Neural crest cell (in vitro differentiated cells): ENCODE measurements around the gene KRT84. TPM values are rescaled to one million over a fixed set of nuclear protein-coding genes. Genes with fewer than 3 reads are reported as not detected.

ENCODE experiments used
- DNase-seq: peaks from one replicate; pipeline ENCODE4 v3.0.0; 2021; ENCODE audit warnings: low read depth, mixed read lengths, low spot score
- H3K27ac Mint-ChIP-seq: one replicate; pipeline ENCODE4 v1.8.0; 2021; ENCODE audit warnings: mild to moderate bottlenecking, mixed read lengths; ENCODE audit not compliant: unreplicated experiment
- H3K27me3 Mint-ChIP-seq: 2 replicates; pipeline ENCODE4 v1.8.0; 2021; ENCODE audit warnings: low read depth, mild to moderate bottlenecking, mixed read lengths
- H3K36me3 Mint-ChIP-seq: 2 replicates; pipeline ENCODE4 v1.8.0; 2021; ENCODE audit warnings: low read depth, mild to moderate bottlenecking, mixed read lengths
- H3K4me1 Mint-ChIP-seq: 2 replicates; pipeline ENCODE4 v1.8.0; 2021; ENCODE audit warnings: mixed read lengths
- H3K4me3 Mint-ChIP-seq: one replicate; pipeline ENCODE4 v1.8.0; 2021; ENCODE audit warnings: mild to moderate bottlenecking, mixed read lengths
- H3K9me3 Mint-ChIP-seq: 2 replicates; pipeline ENCODE4 v1.8.0; 2021; ENCODE audit warnings: mixed read lengths
- CTCF ChIP-seq: fragments of 200-600 bp; sonication (generic); conservative IDR thresholded peaks from 2 replicates; pipeline ENCODE4 v1.5.0; 2021; ENCODE audit warnings: antibody characterized with exemption, mild to moderate bottlenecking
- total RNA-seq: library from RNA; stranded (reverse); gene quantifications from 2 replicates; pipeline ENCODE4 v1.2.1, GENCODE V29; 2021

KRT84 gene
- total RNA-seq, 1 donor from 2014 or later = not detected

DNA sequence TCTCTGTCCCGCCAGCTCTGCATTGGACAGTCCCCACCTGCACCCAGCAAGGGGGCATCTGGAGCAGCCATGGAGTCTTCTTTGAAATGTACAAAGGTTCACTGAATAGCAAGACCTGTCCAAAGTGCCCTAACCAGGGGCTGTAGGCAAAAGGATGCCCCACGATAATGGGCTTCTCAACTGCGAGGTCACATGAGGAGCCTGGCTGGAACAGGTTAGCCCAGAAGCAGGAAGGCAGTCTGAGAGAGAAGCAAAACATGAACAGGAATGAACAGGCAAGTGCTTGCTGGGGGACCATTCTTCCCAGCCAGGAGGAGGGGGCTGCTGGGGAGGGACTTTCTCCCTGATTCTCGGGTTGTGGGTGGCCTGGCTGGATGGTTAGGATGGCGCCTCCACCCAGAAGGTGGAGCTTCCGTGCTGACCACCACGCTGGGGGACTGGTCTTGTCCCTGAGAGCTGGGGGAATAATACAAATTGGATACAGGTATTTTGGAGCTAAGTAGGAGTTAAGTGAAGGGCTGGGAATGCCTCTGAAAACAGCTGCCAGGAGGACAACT, 25.3 kb downstream of the KRT84 start:
- Mint-ChIP-seq H3K36me3 (no peaks in the 10 kb centered on the region), H3K4me1 (no peaks in the 10 kb centered on the region), H3K4me3 (no peak overlapping the region), H3K27ac (peak overlapping the region; percentile 27), H3K27me3 (no peaks in the 10 kb centered on the region), H3K9me3 (no peaks in the 10 kb centered on the region)
- DNase-seq = no peak
- no peak for TF ChIP-seq CTCF

DNA sequence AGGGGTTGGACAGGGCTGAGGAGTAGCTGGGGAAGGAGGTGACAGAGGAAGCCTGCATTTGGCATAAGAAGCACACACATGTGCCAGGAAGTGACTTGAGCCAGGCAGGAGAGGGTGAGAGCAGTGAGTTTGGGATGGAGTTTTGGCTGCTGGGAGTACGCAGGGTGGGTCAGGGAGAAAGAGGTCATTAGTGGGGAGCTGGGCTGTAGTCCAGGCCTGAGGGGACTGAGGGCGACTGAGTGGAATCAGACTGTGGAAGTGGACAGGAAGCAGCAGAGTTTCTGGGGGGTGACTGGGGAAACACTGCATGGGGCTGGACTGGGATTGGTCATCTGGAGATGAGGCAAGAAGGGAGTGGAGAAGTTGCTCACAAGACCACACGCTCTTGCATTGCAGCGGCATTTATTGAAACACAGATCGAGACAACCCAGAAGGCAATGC, 25.8 kb downstream of the KRT84 start:
- Mint-ChIP-seq H3K27me3 (no peaks in the 10 kb centered on the region), H3K36me3 (no peaks in the 10 kb centered on the region), H3K4me1 (no peaks in the 10 kb centered on the region), H3K4me3 (no peak overlapping the region), H3K27ac (peak overlapping the region; percentile 73), H3K9me3 (no peaks in the 10 kb centered on the region)
- no peak for DNase-seq
- TF ChIP-seq CTCF = no peak

DNA sequence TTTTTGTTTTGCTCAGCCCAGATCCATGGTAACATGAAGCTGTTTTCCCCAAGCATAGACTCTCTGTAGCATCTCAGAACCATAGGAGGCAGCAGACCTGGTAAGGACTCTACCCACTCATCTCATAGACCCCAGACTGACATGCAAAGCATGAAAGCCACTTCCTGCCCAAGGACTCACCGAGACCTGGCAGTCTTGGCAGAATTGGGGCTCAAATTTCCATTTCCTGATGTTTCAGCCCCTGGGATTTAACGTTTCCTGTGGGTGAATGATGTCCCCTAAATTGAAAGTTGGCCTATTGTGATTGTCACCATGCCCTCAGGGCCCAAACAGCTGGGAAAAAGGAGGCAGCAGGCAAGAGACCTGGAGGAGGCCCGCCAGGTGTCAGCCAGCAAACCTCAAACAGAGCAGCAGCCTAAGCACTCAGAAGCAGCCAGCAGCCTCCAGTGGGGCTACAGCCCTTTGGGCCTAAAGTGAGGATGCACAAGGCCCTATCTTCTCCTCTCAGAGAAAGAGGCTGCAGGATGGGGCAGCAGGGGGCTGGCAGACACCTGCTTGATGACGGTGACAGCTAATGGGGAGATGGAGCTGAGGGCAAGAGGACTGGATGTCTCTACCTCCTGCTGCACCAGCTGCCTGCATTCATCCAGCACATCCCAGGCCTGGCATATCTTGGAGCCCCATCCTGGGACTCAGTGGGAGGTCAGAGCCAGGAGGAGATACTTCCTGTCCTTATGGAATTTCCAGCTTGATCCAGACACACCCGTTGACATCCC, 26.7 kb downstream of the KRT84 start:
- Mint-ChIP-seq H3K27me3 (peaks cover 6% of the 10 kb centered on the region), H3K4me1 (no peaks in the 10 kb centered on the region), H3K36me3 (no peaks in the 10 kb centered on the region), H3K4me3 (no peak overlapping the region), H3K27ac (no peak overlapping the region), H3K9me3 (no peaks in the 10 kb centered on the region)
- DNase-seq = no peak
- no peak for TF ChIP-seq CTCF

- H3K4me1 Mint-ChIP-seq = no peaks in the 10 kb centered on the region
- DNase-seq = no peak
- H3K27ac Mint-ChIP-seq = no peak overlapping the region
- no peak for TF ChIP-seq CTCF
- no peaks in the 10 kb centered on the region for H3K36me3 Mint-ChIP-seq
- no peaks in the 10 kb centered on the region for H3K9me3 Mint-ChIP-seq
- no peak overlapping the region for H3K4me3 Mint-ChIP-seq
- H3K27me3 Mint-ChIP-seq = peaks cover 17% of the 10 kb centered on the region
Observed at GRCh38 chr12:52356762-52357580, 28.5 kb downstream of the KRT84 start.

GRCh38 chr12:52356031-52356761, 29.3 kb downstream of the KRT84 start:
- H3K27ac Mint-ChIP-seq = no peak overlapping the region
- TF ChIP-seq CTCF = no peak
- H3K9me3 Mint-ChIP-seq = no peaks in the 10 kb centered on the region
- no peak overlapping the region for H3K4me3 Mint-ChIP-seq
- H3K4me1 Mint-ChIP-seq = no peaks in the 10 kb centered on the region
- no peak for DNase-seq
- peaks cover 21% of the 10 kb centered on the region for H3K27me3 Mint-ChIP-seq
- H3K36me3 Mint-ChIP-seq = no peaks in the 10 kb centered on the region
